ENCODE data around the gene RAB6A.

The RAB6A gene

GRCh38 chr11:73653996-73654395 is 106.9 kb downstream of the RAB6A start:
- no peaks in the 10 kb centered on the region for H3K27me3 ChIP-seq (replicated peaks; ENCODE audit: insufficient read depth, low read length)
- H2AFZ ChIP-seq (ENCODE audit: low read length), result no peak overlapping the region
- H3K27ac ChIP-seq (ENCODE audit: low read length), result no peak overlapping the region
- DNase-seq, result no peak
- no peaks in the 10 kb centered on the region for H3K4me1 ChIP-seq (ENCODE audit: low read length)
- no peaks in the 10 kb centered on the region for H4K20me1 ChIP-seq (ENCODE audit: insufficient read depth, low read length)
- H3K79me2 ChIP-seq (ENCODE audit: low read length), result no peaks in the 10 kb centered on the region
- H3K9ac ChIP-seq (ENCODE audit: low read length), result no peak overlapping the region
- no peaks in the 10 kb centered on the region for H3F3A ChIP-seq (ENCODE audit: insufficient read depth, low read length)
- TF ChIP-seq CTCF (IDR thresholded peaks at IDR 0.05; ENCODE audit: low read length) (no peak), EZH2phosphoT487 (IDR thresholded peaks at IDR 0.05; ENCODE audit: low read length) (no peak), EZH2 (optimal IDR thresholded peaks at IDR 0.05; ENCODE audit: low read depth, low read length) (no peak)
- no peak overlapping the region for H3K4me3 ChIP-seq (ENCODE audit: low read length)
- no peak overlapping the region for H3K4me2 ChIP-seq (ENCODE audit: low read depth, low read length)
- H3K9me3 ChIP-seq (replicated peaks; ENCODE audit: insufficient read depth, low read length), result no peaks in the 10 kb centered on the region
- H3K9me2 ChIP-seq (replicated peaks; ENCODE audit: insufficient read depth, low read length), result no peaks in the 10 kb centered on the region
- no peaks in the 10 kb centered on the region for H3K36me3 ChIP-seq (replicated peaks; ENCODE audit: insufficient read depth, low read length)

GRCh38 chr11:73652856-73653559 is 107.9 kb downstream of the RAB6A start:
- no peak overlapping the region for H3K27ac ChIP-seq (ENCODE audit: low read length)
- no peaks in the 10 kb centered on the region for H3K4me1 ChIP-seq (ENCODE audit: low read length)
- no peaks in the 10 kb centered on the region for H3K9me3 ChIP-seq (replicated peaks; ENCODE audit: insufficient read depth, low read length)
- H3K4me2 ChIP-seq (ENCODE audit: low read depth, low read length), result no peak overlapping the region
- no peak overlapping the region for H3K9ac ChIP-seq (ENCODE audit: low read length)
- TF ChIP-seq CTCF (IDR thresholded peaks at IDR 0.05; ENCODE audit: low read length), result no peak
- no peak for TF ChIP-seq EZH2phosphoT487 (IDR thresholded peaks at IDR 0.05; ENCODE audit: low read length)
- no peak for TF ChIP-seq EZH2 (optimal IDR thresholded peaks at IDR 0.05; ENCODE audit: low read depth, low read length)
- H3K36me3 ChIP-seq (replicated peaks; ENCODE audit: insufficient read depth, low read length), result no peaks in the 10 kb centered on the region
- no peaks in the 10 kb centered on the region for H3K9me2 ChIP-seq (replicated peaks; ENCODE audit: insufficient read depth, low read length)
- no peak for DNase-seq
- no peaks in the 10 kb centered on the region for H3K27me3 ChIP-seq (replicated peaks; ENCODE audit: insufficient read depth, low read length)
- H3F3A ChIP-seq (ENCODE audit: insufficient read depth, low read length), result no peaks in the 10 kb centered on the region; the same call in 1 of the 2 replicates
- H3K79me2 ChIP-seq (ENCODE audit: low read length), result no peaks in the 10 kb centered on the region
- H2AFZ ChIP-seq (ENCODE audit: low read length), result no peak overlapping the region
- no peak overlapping the region for H3K4me3 ChIP-seq (ENCODE audit: low read length)
- no peaks in the 10 kb centered on the region for H4K20me1 ChIP-seq (ENCODE audit: insufficient read depth, low read length)

- DNase-seq, result no peak
- Histone ChIP-seq H4K20me1 (ENCODE audit: insufficient read depth, low read length) (no peaks in the 10 kb centered on the region), H3K9me2 (replicated peaks; ENCODE audit: insufficient read depth, low read length) (no peaks in the 10 kb centered on the region), H3K27me3 (replicated peaks; ENCODE audit: insufficient read depth, low read length) (no peaks in the 10 kb centered on the region), H3K36me3 (replicated peaks; ENCODE audit: insufficient read depth, low read length) (no peaks in the 10 kb centered on the region), H3K4me3 (ENCODE audit: low read length) (no peak overlapping the region), H3F3A (ENCODE audit: insufficient read depth, low read length) (no peaks in the 10 kb centered on the region; the same call in 1 of the 2 replicates), H3K9ac (ENCODE audit: low read length) (no peak overlapping the region), H3K79me2 (ENCODE audit: low read length) (no peaks in the 10 kb centered on the region), H3K27ac (ENCODE audit: low read length) (no peak overlapping the region), H3K4me2 (ENCODE audit: low read depth, low read length) (no peak overlapping the region), H3K9me3 (replicated peaks; ENCODE audit: insufficient read depth, low read length) (no peaks in the 10 kb centered on the region), H3K4me1 (ENCODE audit: low read length) (0 out of 2 replicates have a peak, but pooled peaks cover 4% of the 10 kb centered on the region), H2AFZ (ENCODE audit: low read length) (no peak overlapping the region)
- no peak for TF ChIP-seq EZH2 (optimal IDR thresholded peaks at IDR 0.05; ENCODE audit: low read depth, low read length)
Measured at GRCh38 chr11:73652046-73652730, 108.7 kb downstream of the RAB6A start.

GRCh38 chr11:73651661-73652045 is 109.2 kb downstream of the RAB6A start:
- no peaks in the 10 kb centered on the region for H3K79me2 ChIP-seq (ENCODE audit: low read length)
- H3K9me3 ChIP-seq (replicated peaks; ENCODE audit: insufficient read depth, low read length), result no peaks in the 10 kb centered on the region
- H3K4me1 ChIP-seq (ENCODE audit: low read length), result 0 out of 2 replicates have a peak, but pooled peaks cover 4% of the 10 kb centered on the region
- H3K36me3 ChIP-seq (replicated peaks; ENCODE audit: insufficient read depth, low read length), result no peaks in the 10 kb centered on the region
- H4K20me1 ChIP-seq (ENCODE audit: insufficient read depth, low read length), result no peaks in the 10 kb centered on the region
- no peak overlapping the region for H3K9ac ChIP-seq (ENCODE audit: low read length)
- no peaks in the 10 kb centered on the region for H3K9me2 ChIP-seq (replicated peaks; ENCODE audit: insufficient read depth, low read length)
- no peak overlapping the region for H2AFZ ChIP-seq (ENCODE audit: low read length)
- H3K4me3 ChIP-seq (ENCODE audit: low read length), result no peak overlapping the region
- no peaks in the 10 kb centered on the region for H3K27me3 ChIP-seq (replicated peaks; ENCODE audit: insufficient read depth, low read length)
- no peak overlapping the region for H3K27ac ChIP-seq (ENCODE audit: low read length)
- DNase-seq, result no peak
- TF ChIP-seq EZH2phosphoT487 (IDR thresholded peaks at IDR 0.05; ENCODE audit: low read length), result no peak
- TF ChIP-seq CTCF (IDR thresholded peaks at IDR 0.05; ENCODE audit: low read length), result no peak
- no peak for TF ChIP-seq EZH2 (optimal IDR thresholded peaks at IDR 0.05; ENCODE audit: low read depth, low read length)
- H3F3A ChIP-seq (ENCODE audit: insufficient read depth, low read length), result no peaks in the 10 kb centered on the region; the same call in 1 of the 2 replicates
- H3K4me2 ChIP-seq (ENCODE audit: low read depth, low read length), result no peak overlapping the region

Data from MM.1S (cell line).